ENCODE measurements around the gene SSH3. TPM values are rescaled to one million over a fixed set of nuclear protein-coding genes. Genes with fewer than 3 reads are reported as not detected.
"Not testable (repeated sequence)": the region's sequence is repeated elsewhere in the genome, so short reads cannot be mapped to it uniquely, and the experiment has no call there.

Gene SSH3
- total RNA-seq, 1 donor from 2014 or later, result 12.1 TPM

- DNase-seq, result peak; percentile 97
- intact Hi-C loops (cut with DNase I), result loop anchor here (1.0 kb wide), 1 partner anchor 51 kb away; the partner anchor contains the start of gene GRK2
- ATAC-seq (ENCODE audit: poor library complexity), result peak; percentile 96
Measured at GRCh38 chr11:67317205-67317887, 14.0 kb downstream of the SSH3 start.

- ATAC-seq (ENCODE audit: poor library complexity), result peak; percentile 40
- intact Hi-C loops (cut with DNase I), result loop anchor here (1.0 kb wide), 1 partner anchor 52 kb away; the partner anchor contains the start of gene GRK2
- no peak for DNase-seq
Measured at GRCh38 chr11:67317888-67318555, 14.7 kb downstream of the SSH3 start.

- intact Hi-C loops (cut with DNase I); ATAC-seq (ENCODE audit: poor library complexity); DNase-seq: not testable (repeated sequence)
Measured at GRCh38 chr11:67318876-67319275, 15.5 kb downstream of the SSH3 start.

GRCh38 chr11:67320011-67320410 lies 16.7 kb downstream of the SSH3 start:
- intact Hi-C loops (cut with DNase I), result no loop called here
- DNase-seq (no peak), ATAC-seq (ENCODE audit: poor library complexity) (no peak)

- ATAC-seq (ENCODE audit: poor library complexity) (no peak), DNase-seq (no peak)
- intact Hi-C loops (cut with DNase I), result no loop called here
Measured at GRCh38 chr11:67320691-67321090, 17.4 kb downstream of the SSH3 start.

- ATAC-seq (ENCODE audit: poor library complexity) (no peak), DNase-seq (no peak)
- intact Hi-C loops (cut with DNase I), result no loop called here
Measured at GRCh38 chr11:67321313-67321871, 18.1 kb downstream of the SSH3 start.

- intact Hi-C loops (cut with DNase I), result no loop called here
- ATAC-seq (ENCODE audit: poor library complexity) (no peak), DNase-seq (no peak)
Measured at GRCh38 chr11:67322049-67322448, 18.7 kb downstream of the SSH3 start.

- DNase-seq (no peak), ATAC-seq (ENCODE audit: poor library complexity) (no peak)
- intact Hi-C loops (cut with DNase I), result no loop called here
Measured at GRCh38 chr11:67323526-67323925, 20.2 kb downstream of the SSH3 start.

GRCh38 chr11:67332081-67332691 lies 28.9 kb downstream of the SSH3 start:
- ATAC-seq (ENCODE audit: poor library complexity) (no peak), DNase-seq (no peak)
- intact Hi-C loops (cut with DNase I), result no loop called here

- no peak for DNase-seq
- ATAC-seq (ENCODE audit: poor library complexity), result no peak
- intact Hi-C loops (cut with DNase I), result no loop called here
Measured at GRCh38 chr11:67337257-67337656, 33.9 kb downstream of the SSH3 start.

GRCh38 chr11:67344264-67344663 lies 40.9 kb downstream of the SSH3 start:
- DNase-seq (no peak), ATAC-seq (ENCODE audit: poor library complexity) (no peak)
- intact Hi-C loops (cut with DNase I), result no loop called here

GRCh38 chr11:67345247-67345919 lies 42.1 kb downstream of the SSH3 start:
- ATAC-seq (ENCODE audit: poor library complexity), result no peak

GRCh38 chr11:67345920-67346819 lies 42.8 kb downstream of the SSH3 start:
- intact Hi-C loops (cut with DNase I), result loop anchor here (5.0 kb wide), 1 partner anchor 36 kb away; no protein-coding TSS in a partner anchor
- ATAC-seq (ENCODE audit: poor library complexity), result peak; percentile 7
- no peak for DNase-seq

More at GRCh38 chr11:67345247-67345919, 42.1 kb downstream of the SSH3 start:
- DNase-seq, result no peak
- intact Hi-C loops (cut with DNase I), result loop anchor here (5.0 kb wide), 1 partner anchor 37 kb away; no protein-coding TSS in a partner anchor

- ATAC-seq (ENCODE audit: poor library complexity) (no peak), DNase-seq (no peak)
- intact Hi-C loops (cut with DNase I), result loop anchor here (5.0 kb wide), 1 partner anchor 34 kb away; no protein-coding TSS in a partner anchor
Measured at GRCh38 chr11:67347964-67348749, 44.8 kb downstream of the SSH3 start.

GRCh38 chr11:67349036-67349435 lies 45.7 kb downstream of the SSH3 start:
- DNase-seq (no peak), ATAC-seq (ENCODE audit: poor library complexity) (no peak)
- intact Hi-C loops (cut with DNase I), result loop anchor here (5.0 kb wide), 1 partner anchor 33 kb away; no protein-coding TSS in a partner anchor

GRCh38 chr11:67349457-67349856 lies 46.1 kb downstream of the SSH3 start:
- DNase-seq, result no peak
- intact Hi-C loops (cut with DNase I), result loop anchor here (5.0 kb wide), 1 partner anchor 33 kb away; no protein-coding TSS in a partner anchor
- no peak for ATAC-seq (ENCODE audit: poor library complexity)

GRCh38 chr11:67349928-67350465 lies 46.7 kb downstream of the SSH3 start:
- ATAC-seq (ENCODE audit: poor library complexity) (no peak), DNase-seq (no peak)
- intact Hi-C loops (cut with DNase I), result loop anchor here (5.0 kb wide), 1 partner anchor 32 kb away; no protein-coding TSS in a partner anchor

Measured in Right ventricle myocardium superior (tissue), 1 donor.